K562 (cell line): ENCODE results near the gene IMMP2L.

Experiments used
- ARNT ChIP-seq, 2 experiments: fragments of 450-650 bp; IDR thresholded peaks; 2 replicates each; pipeline ENCODE4 v1.6.1; 2016; ENCODE audit warnings: mild to moderate bottlenecking in 1 of 2
- BCL6 ChIP-seq: fragments of 250-450 bp; sonication (Bioruptor Pico); IDR thresholded peaks from 2 replicates; pipeline ENCODE4 v1.4.0; 2020
- CTCF ChIP-seq, 3 experiments: IDR thresholded peaks in 2 of 3; conservative IDR thresholded peaks in 1 of 3; 2 replicates each; pipeline ENCODE4 v1.5.1; 2011 to 2012; ENCODE audit warnings: low read length in 3 of 3, mild to moderate bottlenecking in 3 of 3, control low read depth in 2 of 3, improper control_type of control experiment in 1 of 3, inconsistent platforms in 1 of 3, low read depth in 1 of 3, mixed read lengths in 1 of 3, moderate library complexity in 1 of 3; ENCODE audit not compliant: insufficient read depth in 2 of 3
- DLX4 ChIP-seq: fragments of 250-450 bp; sonication (Bioruptor Pico); IDR thresholded peaks from 2 replicates; pipeline ENCODE4 v1.6.1; 2021; ENCODE audit warnings: mild to moderate bottlenecking
- EGR1 ChIP-seq: fragments of 450-650 bp; conservative IDR thresholded peaks from 2 replicates; pipeline ENCODE4 v1.6.1; 2017; ENCODE audit warnings: mild to moderate bottlenecking
- ELK1 ChIP-seq: sonication (generic); formaldehyde crosslinking; IDR thresholded peaks from 2 replicates; pipeline ENCODE4 v1.8.1; 2022; ENCODE audit warnings: missing genetic modification reagents
- PRDM10 ChIP-seq: fragments of 450-650 bp; IDR thresholded peaks from 2 replicates; pipeline ENCODE4 v1.6.1; 2018; ENCODE audit not compliant: partially characterized antibody
- SREBF2 ChIP-seq: sonication (generic); formaldehyde crosslinking; IDR thresholded peaks from 2 replicates; pipeline ENCODE4 v1.4.0; 2020; ENCODE audit warnings: mild to moderate bottlenecking, missing genetic modification reagents
- ZNF3 ChIP-seq: fragments of 250-450 bp; sonication (Bioruptor Pico); IDR thresholded peaks from 2 replicates; pipeline ENCODE4 v1.5.0; 2021; ENCODE audit warnings: mild to moderate bottlenecking, moderate library complexity

- no peak for TF ChIP-seq ARNT (IDR thresholded peaks at IDR 0.05)
- no peak for TF ChIP-seq ZNF3 (CRISPR knock-in tag)
- TF ChIP-seq PRDM10: no peak
- TF ChIP-seq BCL6 (CRISPR knock-in tag): no peak
- no peak for TF ChIP-seq CTCF (IDR thresholded peaks at IDR 0.05 in 2 of 3, conservative IDR thresholded peaks at IDR 0.05 in 1 of 3; ENCODE audit: insufficient read depth in 2 of 3, low read depth in 1 of 3, low read length in 3 of 3)
- TF ChIP-seq EGR1: no peak
- no peak for TF ChIP-seq SREBF2 (CRISPR knock-in tag)
- no peak for TF ChIP-seq ELK1 (CRISPR knock-in tag)
- TF ChIP-seq DLX4 (CRISPR knock-in tag): no peak
Observed at GRCh38 chr7:111393011-111393754, 169.1 kb downstream of the IMMP2L start.
